Mesendoderm (in vitro differentiated cells): ENCODE data around the gene RAPGEF5.

Source experiments
- DNase-seq: peaks from one replicate; pipeline ENCODE4 v3.0.0; 2013
- H2AK5ac ChIP-seq: 2 replicates; pipeline ENCODE4 v1.6.1; 2013; ENCODE audit warnings: low read length, inconsistent platforms
- H2BK120ac ChIP-seq: 2 replicates; pipeline ENCODE4 v1.6.1; 2013; ENCODE audit warnings: low read depth, mild to moderate bottlenecking, low read length, moderate library complexity, mixed read lengths
- H2BK15ac ChIP-seq: replicated peaks from 2 replicates; pipeline ENCODE4 v1.6.1; 2013; ENCODE audit warnings: low read depth, mild to moderate bottlenecking, moderate library complexity
- H2BK5ac ChIP-seq: 2 replicates; pipeline ENCODE4 v1.6.1; 2013; ENCODE audit warnings: low read length, inconsistent platforms
- H3K18ac ChIP-seq: 2 replicates; pipeline ENCODE4 v1.6.1; 2013; ENCODE audit warnings: mild to moderate bottlenecking, low read length, mixed read lengths
- H3K23ac ChIP-seq: one replicate; pipeline ENCODE4 v1.6.1; 2013; ENCODE audit warnings: low read length
- H3K27ac ChIP-seq: 2 replicates; pipeline ENCODE4 v1.5.1; 2013; ENCODE audit warnings: low read depth, mild to moderate bottlenecking, inconsistent platforms, low read length, moderate library complexity
- H3K27me3 ChIP-seq: 2 replicates; pipeline ENCODE4 v1.6.1; 2013; ENCODE audit warnings: low read length, control low read depth, mild to moderate bottlenecking, inconsistent platforms; ENCODE audit not compliant: insufficient read depth, poor library complexity
- H3K36me3 ChIP-seq: 2 replicates; pipeline ENCODE4 v1.6.1; 2013; ENCODE audit warnings: low read length, inconsistent platforms; ENCODE audit not compliant: control insufficient read depth, insufficient read depth
- H3K4ac ChIP-seq: one replicate; pipeline ENCODE4 v1.6.1; 2013; ENCODE audit warnings: low read depth, mild to moderate bottlenecking, low read length, moderate library complexity
- H3K4me1 ChIP-seq: 2 replicates; pipeline ENCODE4 v1.6.1; 2013; ENCODE audit warnings: low read depth, low read length, inconsistent platforms; ENCODE audit not compliant: control insufficient read depth
- H3K4me2 ChIP-seq: 2 replicates; pipeline ENCODE4 v1.6.1; 2013; ENCODE audit warnings: low read length
- H3K4me3 ChIP-seq: 2 replicates; pipeline ENCODE4 v1.5.1; 2013; ENCODE audit warnings: mild to moderate bottlenecking, low read length
- H3K56ac ChIP-seq: one replicate; pipeline ENCODE4 v1.6.1; 2013; ENCODE audit warnings: low read length
- H3K79me1 ChIP-seq: 2 replicates; pipeline ENCODE4 v1.6.1; 2013; ENCODE audit warnings: low read length, inconsistent platforms
- H3K79me2 ChIP-seq: 2 replicates; pipeline ENCODE4 v1.6.1; 2013; ENCODE audit warnings: mild to moderate bottlenecking, low read length; ENCODE audit not compliant: control insufficient read depth, insufficient read depth
- H3K9ac ChIP-seq: 2 replicates; pipeline ENCODE4 v1.6.1; 2013; ENCODE audit warnings: low read length, inconsistent platforms
- H4K5ac ChIP-seq: one replicate; pipeline ENCODE4 v1.6.1; 2013; ENCODE audit warnings: low read length
- H4K8ac ChIP-seq: one replicate; pipeline ENCODE4 v1.6.1; 2013; ENCODE audit warnings: low read depth, mild to moderate bottlenecking, control low read depth, low read length, moderate library complexity
- WGBS: extraction: QIAGEN DNeasy Blood & Tissue Kit; methylation state at CpG from one replicate; pipeline ENCODE4 v1.1.7; 2013; ENCODE audit warnings: low lambda C conversion rate, missing lambda C conversion rate; ENCODE audit not compliant: insufficient coverage; ENCODE audit errors: extremely low coverage; 5-methylcytosine and 5-hydroxymethylcytosine counted together

The RAPGEF5 gene

GRCh38 chr7:22173685-22174573 lies 183.0 kb downstream of the RAPGEF5 start:
- H2BK120ac ChIP-seq, result peak overlapping the region; percentile 51
- no peaks in the 10 kb centered on the region for H3K36me3 ChIP-seq
- no peak overlapping the region for H2BK5ac ChIP-seq
- 100% methylated on average over 1 of the region's 7 CpGs for WGBS
- H3K56ac ChIP-seq, result no peak overlapping the region
- peak; percentile 57 for DNase-seq
- H3K4me3 ChIP-seq, result no peak overlapping the region
- no peak overlapping the region for H3K4ac ChIP-seq
- H3K9ac ChIP-seq, result no peak overlapping the region
- H2BK15ac ChIP-seq, result no peak overlapping the region
- no peaks in the 10 kb centered on the region for H3K27me3 ChIP-seq
- no peaks in the 10 kb centered on the region for H3K79me2 ChIP-seq
- no peak overlapping the region for H3K27ac ChIP-seq
- H4K8ac ChIP-seq, result no peak overlapping the region
- no peak overlapping the region for H4K5ac ChIP-seq
- H3K4me1 ChIP-seq, result no peaks in the 10 kb centered on the region
- H2AK5ac ChIP-seq, result no peak overlapping the region
- no peaks in the 10 kb centered on the region for H3K79me1 ChIP-seq
- no peak overlapping the region for H3K23ac ChIP-seq
- no peak overlapping the region for H3K4me2 ChIP-seq
- H3K18ac ChIP-seq, result no peak overlapping the region

GRCh38 chr7:22168129-22168634 lies 188.8 kb downstream of the RAPGEF5 start:
- H3K9ac ChIP-seq, result no peak overlapping the region
- no peak overlapping the region for H2BK5ac ChIP-seq
- H3K27me3 ChIP-seq, result no peaks in the 10 kb centered on the region
- no peak overlapping the region for H4K5ac ChIP-seq
- no peak overlapping the region for H4K8ac ChIP-seq
- no peak overlapping the region for H3K56ac ChIP-seq
- H3K4me1 ChIP-seq, result no peaks in the 10 kb centered on the region
- DNase-seq, result no peak
- no peak overlapping the region for H3K4me3 ChIP-seq
- H3K4me2 ChIP-seq, result no peak overlapping the region
- no peak overlapping the region for H2BK120ac ChIP-seq
- H2BK15ac ChIP-seq, result no peak overlapping the region
- H3K79me1 ChIP-seq, result no peaks in the 10 kb centered on the region
- H2AK5ac ChIP-seq, result no peak overlapping the region
- no peak overlapping the region for H3K27ac ChIP-seq
- H3K23ac ChIP-seq, result no peak overlapping the region
- no peaks in the 10 kb centered on the region for H3K36me3 ChIP-seq
- WGBS, result no CpG with 5 or more reads among the region's 1 CpG
- no peaks in the 10 kb centered on the region for H3K79me2 ChIP-seq
- no peak overlapping the region for H3K4ac ChIP-seq
- no peak overlapping the region for H3K18ac ChIP-seq

GRCh38 chr7:22167482-22167881 lies 189.5 kb downstream of the RAPGEF5 start:
- H2BK120ac ChIP-seq, result no peak overlapping the region
- H3K18ac ChIP-seq, result no peak overlapping the region
- H3K79me2 ChIP-seq, result no peaks in the 10 kb centered on the region
- no peaks in the 10 kb centered on the region for H3K79me1 ChIP-seq
- no peak overlapping the region for H3K9ac ChIP-seq
- no peak for DNase-seq
- no peak overlapping the region for H3K4me3 ChIP-seq
- no peak overlapping the region for H4K5ac ChIP-seq
- no CpG with 5 or more reads among the region's 1 CpG for WGBS
- H4K8ac ChIP-seq, result no peak overlapping the region
- no peak overlapping the region for H2AK5ac ChIP-seq
- no peaks in the 10 kb centered on the region for H3K36me3 ChIP-seq
- no peaks in the 10 kb centered on the region for H3K27me3 ChIP-seq
- no peak overlapping the region for H3K4ac ChIP-seq
- H3K23ac ChIP-seq, result no peak overlapping the region
- H3K4me1 ChIP-seq, result no peaks in the 10 kb centered on the region
- H2BK5ac ChIP-seq, result no peak overlapping the region
- H3K27ac ChIP-seq, result no peak overlapping the region
- H3K56ac ChIP-seq, result no peak overlapping the region
- no peak overlapping the region for H3K4me2 ChIP-seq
- H2BK15ac ChIP-seq, result no peak overlapping the region

GRCh38 chr7:22166928-22167327 lies 190.0 kb downstream of the RAPGEF5 start:
- no peak overlapping the region for H2BK5ac ChIP-seq
- no CpG with 5 or more reads among the region's 2 CpGs for WGBS
- H3K79me2 ChIP-seq, result no peaks in the 10 kb centered on the region
- no peak overlapping the region for H3K27ac ChIP-seq
- no peak overlapping the region for H3K4me2 ChIP-seq
- H2BK120ac ChIP-seq, result no peak overlapping the region
- no peak overlapping the region for H3K56ac ChIP-seq
- no peaks in the 10 kb centered on the region for H3K79me1 ChIP-seq
- no peak overlapping the region for H3K4me3 ChIP-seq
- no peak overlapping the region for H3K4ac ChIP-seq
- DNase-seq, result no peak
- no peaks in the 10 kb centered on the region for H3K4me1 ChIP-seq
- H4K8ac ChIP-seq, result no peak overlapping the region
- H3K18ac ChIP-seq, result no peak overlapping the region
- H3K9ac ChIP-seq, result no peak overlapping the region
- no peak overlapping the region for H2AK5ac ChIP-seq
- H4K5ac ChIP-seq, result no peak overlapping the region
- no peaks in the 10 kb centered on the region for H3K27me3 ChIP-seq
- H3K23ac ChIP-seq, result no peak overlapping the region
- H3K36me3 ChIP-seq, result no peaks in the 10 kb centered on the region
- H2BK15ac ChIP-seq, result no peak overlapping the region

GRCh38 chr7:22159341-22159740 lies 197.6 kb downstream of the RAPGEF5 start:
- no peak for DNase-seq
- no peaks in the 10 kb centered on the region for H3K36me3 ChIP-seq
- no CpG with 5 or more reads among the region's 2 CpGs for WGBS

More at GRCh38 chr7:22159341-22159740, 197.6 kb downstream of the RAPGEF5 start:
- H4K8ac ChIP-seq, result no peak overlapping the region
- no peak overlapping the region for H3K4me2 ChIP-seq
- H3K4me3 ChIP-seq, result no peak overlapping the region
- H2BK15ac ChIP-seq, result no peak overlapping the region
- H3K4me1 ChIP-seq, result no peaks in the 10 kb centered on the region
- no peak overlapping the region for H3K4ac ChIP-seq
- no peak overlapping the region for H2AK5ac ChIP-seq
- no peak overlapping the region for H3K9ac ChIP-seq
- H3K23ac ChIP-seq, result no peak overlapping the region
- H2BK5ac ChIP-seq, result no peak overlapping the region
- no peaks in the 10 kb centered on the region for H3K27me3 ChIP-seq
- H3K79me1 ChIP-seq, result no peaks in the 10 kb centered on the region
- no peak overlapping the region for H3K27ac ChIP-seq
- no peak overlapping the region for H3K56ac ChIP-seq
- no peak overlapping the region for H4K5ac ChIP-seq
- H3K79me2 ChIP-seq, result no peaks in the 10 kb centered on the region
- no peak overlapping the region for H3K18ac ChIP-seq
- no peak overlapping the region for H2BK120ac ChIP-seq
